Parathyroid adenoma (tissue), 2 donors: ENCODE measurements around the gene PRR13.

ENCODE experiments used
- H2AFZ ChIP-seq: fragments of 300-600 bp; sonication (generic); one replicate; pipeline ENCODE4 v1.7.0; 2017; ENCODE audit warnings: antibody characterized with exemption, mild to moderate bottlenecking
- H3K27ac ChIP-seq: fragments of 300-600 bp; sonication (generic); one replicate; pipeline ENCODE4 v1.7.0; 2017
- H3K27me3 ChIP-seq: fragments of 300-600 bp; sonication (generic); one replicate; pipeline ENCODE4 v1.7.0; 2017; ENCODE audit warnings: low read length; ENCODE audit not compliant: control insufficient read depth, insufficient read depth
- H3K36me3 ChIP-seq: fragments of 300-600 bp; sonication (generic); one replicate; pipeline ENCODE4 v1.7.0; 2017; ENCODE audit warnings: low read length; ENCODE audit not compliant: control insufficient read depth, insufficient read depth
- H3K4me1 ChIP-seq: fragments of 300-600 bp; sonication (generic); one replicate; pipeline ENCODE4 v1.7.0; 2017; ENCODE audit warnings: control low read depth
- H3K4me2 ChIP-seq: fragments of 300-600 bp; sonication (generic); one replicate; pipeline ENCODE4 v1.7.0; 2017; ENCODE audit warnings: low read length
- H3K4me3 ChIP-seq: fragments of 300-600 bp; sonication (generic); one replicate; pipeline ENCODE4 v1.7.0; 2017; ENCODE audit warnings: low read depth, low read length
- H3K79me2 ChIP-seq: fragments of 300-600 bp; sonication (generic); one replicate; pipeline ENCODE4 v1.7.0; 2017; ENCODE audit warnings: control low read depth
- H3K9ac ChIP-seq: fragments of 300-600 bp; sonication (generic); one replicate; pipeline ENCODE4 v1.7.0; 2017; ENCODE audit warnings: mild to moderate bottlenecking
- H3K9me3 ChIP-seq: fragments of 300-600 bp; sonication (generic); one replicate; pipeline ENCODE4 v1.7.0; 2017; ENCODE audit warnings: low read length; ENCODE audit not compliant: control insufficient read depth
- TF ChIP-seq, protein P1 (sequence below): fragments of 300-600 bp; sonication (generic); IDR thresholded peaks from one replicate; pipeline ENCODE4 v1.7.0; 2017; ENCODE audit warnings: antibody characterized with exemption, mild to moderate bottlenecking
- donor health status: primary hyperparathyroidism.

Gene PRR13

DNA sequence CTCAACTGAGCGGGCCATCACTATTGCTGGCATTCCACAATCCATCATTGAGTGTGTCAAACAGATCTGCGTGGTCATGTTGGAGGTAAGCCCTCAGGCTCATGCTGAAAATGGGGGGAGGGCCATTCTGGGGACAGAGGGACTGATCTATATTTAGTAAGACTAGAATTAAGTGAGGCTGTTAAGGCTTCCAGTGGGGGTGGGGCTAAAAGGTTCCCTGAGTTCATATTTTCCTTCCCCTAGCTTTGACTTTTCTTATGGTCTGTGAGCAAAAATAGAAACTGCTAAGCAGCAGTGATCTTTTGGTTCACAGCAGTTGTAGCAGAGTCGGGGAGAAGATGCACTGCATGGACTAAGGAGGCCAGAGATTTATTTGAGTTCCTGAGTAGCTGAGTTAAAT, 19.5 kb downstream of the PRR13 start:
- no peak overlapping the region for H2AFZ ChIP-seq
- H3K27ac ChIP-seq: no peak overlapping the region
- TF ChIP-seq, protein P1, sequence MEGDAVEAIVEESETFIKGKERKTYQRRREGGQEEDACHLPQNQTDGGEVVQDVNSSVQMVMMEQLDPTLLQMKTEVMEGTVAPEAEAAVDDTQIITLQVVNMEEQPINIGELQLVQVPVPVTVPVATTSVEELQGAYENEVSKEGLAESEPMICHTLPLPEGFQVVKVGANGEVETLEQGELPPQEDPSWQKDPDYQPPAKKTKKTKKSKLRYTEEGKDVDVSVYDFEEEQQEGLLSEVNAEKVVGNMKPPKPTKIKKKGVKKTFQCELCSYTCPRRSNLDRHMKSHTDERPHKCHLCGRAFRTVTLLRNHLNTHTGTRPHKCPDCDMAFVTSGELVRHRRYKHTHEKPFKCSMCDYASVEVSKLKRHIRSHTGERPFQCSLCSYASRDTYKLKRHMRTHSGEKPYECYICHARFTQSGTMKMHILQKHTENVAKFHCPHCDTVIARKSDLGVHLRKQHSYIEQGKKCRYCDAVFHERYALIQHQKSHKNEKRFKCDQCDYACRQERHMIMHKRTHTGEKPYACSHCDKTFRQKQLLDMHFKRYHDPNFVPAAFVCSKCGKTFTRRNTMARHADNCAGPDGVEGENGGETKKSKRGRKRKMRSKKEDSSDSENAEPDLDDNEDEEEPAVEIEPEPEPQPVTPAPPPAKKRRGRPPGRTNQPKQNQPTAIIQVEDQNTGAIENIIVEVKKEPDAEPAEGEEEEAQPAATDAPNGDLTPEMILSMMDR: no peak
- H3K79me2 ChIP-seq: peaks cover 52% of the 10 kb centered on the region
- H3K9ac ChIP-seq: no peak overlapping the region
- no peak overlapping the region for H3K4me2 ChIP-seq
- H3K36me3 ChIP-seq: no peaks in the 10 kb centered on the region
- no peaks in the 10 kb centered on the region for H3K9me3 ChIP-seq
- H3K4me1 ChIP-seq: peaks cover 13% of the 10 kb centered on the region
- H3K27me3 ChIP-seq: no peaks in the 10 kb centered on the region
- no peak overlapping the region for H3K4me3 ChIP-seq

DNA sequence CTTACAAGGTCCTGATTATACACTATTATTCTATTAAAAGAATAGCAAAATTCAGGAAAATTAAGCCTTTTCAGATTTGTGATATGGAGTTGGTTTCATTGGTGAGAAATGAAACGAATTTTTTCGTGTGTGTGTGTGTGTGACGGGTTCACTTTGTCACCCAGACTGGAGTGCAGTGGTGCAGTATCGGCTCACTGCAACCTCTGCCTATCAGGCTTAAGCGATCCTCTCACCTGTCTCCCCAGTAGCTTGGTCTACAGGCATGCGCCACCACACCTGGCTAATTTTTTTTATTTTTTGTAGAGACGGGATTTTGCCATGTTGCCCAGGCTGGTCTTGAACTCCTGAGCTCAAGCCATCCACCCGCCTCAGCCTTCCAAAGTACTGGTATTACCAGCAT, 20.1 kb downstream of the PRR13 start:
- Histone ChIP-seq H3K27me3 (no peaks in the 10 kb centered on the region), H3K36me3 (no peaks in the 10 kb centered on the region), H3K27ac (no peak overlapping the region), H3K9me3 (no peaks in the 10 kb centered on the region), H3K4me2 (no peak overlapping the region), H3K4me3 (no peak overlapping the region), H3K79me2 (peaks cover 52% of the 10 kb centered on the region), H3K4me1 (peaks cover 13% of the 10 kb centered on the region), H3K9ac (no peak overlapping the region), H2AFZ (no peak overlapping the region)
- TF ChIP-seq, protein P1: no peak

DNA sequence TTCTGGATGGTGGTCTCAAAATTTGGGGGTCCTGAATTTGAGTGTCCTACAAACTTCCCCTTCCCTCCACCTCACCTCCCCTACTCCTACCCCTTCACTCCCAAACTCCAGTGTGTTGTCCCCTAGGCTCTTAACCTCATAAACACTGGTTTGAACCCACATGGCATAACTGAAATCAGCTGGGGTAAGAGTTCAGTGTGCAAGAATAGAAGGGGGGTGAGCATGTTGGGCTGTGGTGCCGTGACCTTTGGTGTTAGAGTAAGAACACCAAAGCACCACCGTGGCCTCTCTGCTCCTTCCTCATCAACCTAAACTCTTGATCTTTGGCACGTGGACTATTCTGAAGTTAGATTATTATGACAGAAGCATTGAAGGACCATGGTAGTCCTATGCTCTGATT, 21.4 kb downstream of the PRR13 start:
- no peaks in the 10 kb centered on the region for H3K9me3 ChIP-seq
- TF ChIP-seq, protein P1: no peak
- H3K4me1 ChIP-seq: peaks cover 13% of the 10 kb centered on the region
- no peaks in the 10 kb centered on the region for H3K27me3 ChIP-seq
- no peak overlapping the region for H3K4me3 ChIP-seq
- H3K36me3 ChIP-seq: no peaks in the 10 kb centered on the region
- no peak overlapping the region for H2AFZ ChIP-seq
- no peak overlapping the region for H3K27ac ChIP-seq
- H3K4me2 ChIP-seq: no peak overlapping the region
- H3K79me2 ChIP-seq: peaks cover 50% of the 10 kb centered on the region
- H3K9ac ChIP-seq: no peak overlapping the region

DNA sequence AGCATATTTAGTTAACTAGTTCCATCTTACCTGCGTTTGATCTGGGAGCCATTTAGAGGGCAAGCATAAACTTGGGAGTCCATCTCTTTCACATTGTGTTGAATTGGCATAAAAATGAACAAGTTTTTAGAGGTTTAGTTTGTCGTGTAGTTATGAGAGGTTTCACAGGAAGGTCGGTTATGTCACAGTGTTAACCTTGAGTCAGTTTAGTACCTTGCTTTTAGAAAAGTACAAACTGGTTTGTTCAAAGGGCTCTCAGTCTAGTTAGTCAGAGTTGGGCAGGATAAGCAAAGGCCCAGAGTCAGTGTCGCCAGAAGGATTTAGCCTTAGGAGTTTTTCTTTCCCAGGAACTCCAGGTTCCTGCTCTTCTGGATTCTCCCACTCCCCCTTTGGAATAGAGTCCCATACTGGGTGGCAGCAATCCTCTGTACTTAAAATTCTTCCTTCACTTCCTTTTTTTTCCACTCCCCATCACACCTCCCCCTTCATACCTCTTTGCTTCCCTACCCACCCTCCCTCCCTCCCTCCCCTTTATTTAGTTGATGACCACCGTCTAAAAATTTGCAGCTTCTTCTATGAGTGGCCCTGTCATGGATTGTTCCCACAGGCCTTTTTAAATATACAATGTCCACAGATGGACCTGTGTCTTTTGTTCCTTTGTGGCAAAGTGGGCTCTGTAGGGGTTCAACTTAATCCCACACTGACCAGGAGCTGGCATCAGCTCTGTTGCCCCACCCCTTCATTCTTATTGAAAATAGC, 22.4 kb downstream of the PRR13 start:
- H3K27me3 ChIP-seq: no peaks in the 10 kb centered on the region
- no peak overlapping the region for H3K4me3 ChIP-seq
- H3K4me1 ChIP-seq: peaks cover 13% of the 10 kb centered on the region
- no peak overlapping the region for H3K9ac ChIP-seq
- H3K79me2 ChIP-seq: peaks cover 50% of the 10 kb centered on the region
- H3K9me3 ChIP-seq: no peaks in the 10 kb centered on the region
- no peaks in the 10 kb centered on the region for H3K36me3 ChIP-seq
- no peak overlapping the region for H3K27ac ChIP-seq
- H2AFZ ChIP-seq: no peak overlapping the region
- TF ChIP-seq, protein P1: no peak
- H3K4me2 ChIP-seq: no peak overlapping the region
